Medulla oblongata (tissue), 1 donor: ENCODE results near the gene MMP28.

Experiments used
- DNase-seq: peaks from one replicate; pipeline ENCODE4 v3.0.0-alpha.2; 2015; ENCODE audit errors: extremely low spot score

The MMP28 gene

DNA sequence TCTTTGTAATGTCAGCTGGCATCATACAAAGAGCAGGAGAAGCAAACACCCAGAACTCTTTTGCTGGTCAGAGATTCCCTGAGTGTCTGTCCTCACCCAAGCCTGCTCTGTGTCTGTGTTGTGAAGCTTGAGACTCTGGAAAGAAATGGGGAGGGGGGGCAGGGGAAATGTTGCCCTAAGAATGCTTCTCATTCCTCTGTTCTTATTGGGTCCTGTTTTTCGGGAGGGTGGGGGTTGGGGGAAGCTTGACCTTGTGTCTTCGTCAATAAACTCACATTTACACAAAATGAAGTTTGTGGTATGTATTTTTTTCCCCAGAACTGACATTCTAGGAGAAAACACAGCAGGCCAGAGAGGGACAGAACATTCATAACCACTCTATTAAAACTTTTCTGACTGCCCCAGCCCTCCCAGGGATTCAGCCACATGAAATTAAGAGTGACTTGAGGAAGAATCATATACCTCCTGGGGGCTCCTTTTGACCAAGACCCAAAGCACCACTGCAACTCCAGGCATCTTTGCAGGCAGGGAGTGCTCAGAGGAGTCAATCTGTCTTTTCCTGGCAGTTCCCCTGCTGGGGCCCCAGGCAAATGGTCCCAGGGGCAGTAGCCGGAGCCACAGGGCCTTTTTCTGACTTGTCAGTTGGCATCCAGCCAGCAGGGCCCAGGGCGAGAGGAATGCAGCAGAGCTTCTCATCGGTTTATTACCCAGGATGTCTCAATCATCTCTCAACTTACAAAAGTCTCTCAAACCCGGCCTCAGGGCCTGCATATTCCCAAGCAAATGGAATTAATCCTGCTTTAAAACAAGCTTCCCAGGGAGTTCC lies 69.1 kb downstream of the MMP28 start:
- no peak for DNase-seq

DNA sequence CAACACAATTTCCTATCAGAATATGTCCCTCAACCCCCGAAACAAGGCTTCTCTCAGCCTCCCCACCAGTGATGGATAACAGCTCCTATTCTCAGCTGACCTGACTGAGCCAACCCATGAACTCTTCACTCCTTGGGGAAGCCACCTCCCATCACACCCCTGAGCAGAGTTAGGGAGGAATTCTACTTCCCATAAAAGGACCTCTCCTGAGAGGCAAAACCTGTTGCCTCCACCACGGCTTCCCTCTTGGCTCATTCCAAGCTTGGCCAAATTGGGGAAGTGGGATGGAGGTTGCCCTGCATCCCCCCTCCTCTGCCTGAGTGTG lies 69.7 kb downstream of the MMP28 start:
- no peak for DNase-seq

DNA sequence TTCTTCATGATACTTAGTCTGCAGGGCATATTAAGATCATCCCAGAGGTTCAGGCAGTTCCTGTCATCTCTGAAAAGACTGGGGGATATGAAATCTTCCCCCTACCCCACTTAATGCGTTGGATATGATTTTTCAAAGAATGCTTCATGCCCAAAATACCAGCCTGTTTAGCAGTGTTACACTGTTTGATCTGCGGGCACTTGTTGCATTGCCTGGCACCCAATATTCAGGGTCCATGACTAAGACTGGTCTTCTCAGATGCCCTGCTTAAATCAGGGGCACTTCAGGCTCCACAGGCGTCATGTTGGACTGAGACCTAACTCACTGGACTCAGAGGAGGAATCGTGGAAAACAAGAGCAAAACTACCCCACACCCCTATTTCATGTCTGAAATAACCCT lies 70.4 kb downstream of the MMP28 start:
- DNase-seq: no peak

DNA sequence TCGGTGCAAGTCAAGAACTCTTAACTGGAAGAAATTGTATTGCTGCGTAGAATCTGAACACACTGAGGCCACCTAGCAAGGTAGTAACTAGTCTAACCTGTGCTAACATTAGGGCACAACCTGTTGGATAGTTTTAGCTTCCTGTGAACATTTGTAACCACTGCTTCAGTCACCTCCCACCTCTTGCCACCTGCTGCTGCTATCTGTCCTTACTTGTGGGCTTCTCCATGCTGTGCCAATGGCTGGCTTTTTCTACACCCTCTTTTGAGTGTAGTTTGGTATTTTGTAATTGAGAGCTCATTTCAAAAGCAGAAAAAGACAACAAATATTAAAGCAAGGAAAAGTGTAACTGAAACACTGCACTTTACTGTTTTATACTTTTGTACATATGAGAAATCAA lies 71.7 kb downstream of the MMP28 start:
- no peak for DNase-seq

DNA sequence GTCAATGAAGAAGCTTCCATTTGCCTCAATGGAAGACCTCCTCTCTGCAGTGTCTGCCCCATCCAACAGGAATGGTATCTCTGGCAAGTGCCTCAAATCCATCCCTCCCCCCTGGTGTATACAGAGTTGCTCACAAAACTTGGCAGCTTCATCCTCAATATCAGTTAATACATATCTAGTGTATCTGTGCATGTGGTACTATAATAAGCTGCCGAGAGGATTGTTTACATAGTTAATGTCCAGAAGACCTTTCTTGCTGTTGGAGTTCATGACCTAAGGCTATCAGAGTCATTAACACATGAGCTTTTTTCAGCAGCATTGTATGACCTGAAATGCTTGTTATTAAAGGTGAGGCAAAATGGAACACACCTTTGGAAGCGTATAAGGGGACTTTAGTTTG lies 78.0 kb downstream of the MMP28 start:
- DNase-seq: no peak

DNA sequence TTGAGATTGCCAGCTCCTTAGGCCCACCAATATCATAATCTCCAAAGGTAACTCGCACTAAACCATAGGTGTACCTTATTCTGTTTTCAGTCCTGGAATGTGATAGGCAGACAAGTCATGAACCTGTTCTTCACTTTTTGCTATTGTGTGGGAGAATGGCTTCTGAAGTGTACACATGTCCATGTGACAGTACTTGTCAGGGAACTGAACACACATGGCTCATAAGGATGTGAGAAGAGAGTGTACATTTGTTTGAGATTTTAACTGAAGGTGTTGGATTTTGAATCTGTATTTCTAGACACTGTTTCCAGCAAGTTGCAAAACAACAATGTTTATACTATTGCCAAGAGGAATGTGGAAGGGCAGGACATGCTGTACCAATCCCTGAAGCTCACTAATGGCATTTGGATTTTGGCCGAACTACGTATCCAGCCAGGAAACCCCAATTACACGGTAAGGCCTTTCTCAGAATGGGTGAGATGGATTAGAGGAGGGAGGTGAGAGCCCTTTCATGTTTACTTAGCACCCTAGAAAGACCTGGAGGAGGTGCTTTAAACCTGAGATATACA lies 78.5 kb downstream of the MMP28 start:
- DNase-seq: no peak

DNA sequence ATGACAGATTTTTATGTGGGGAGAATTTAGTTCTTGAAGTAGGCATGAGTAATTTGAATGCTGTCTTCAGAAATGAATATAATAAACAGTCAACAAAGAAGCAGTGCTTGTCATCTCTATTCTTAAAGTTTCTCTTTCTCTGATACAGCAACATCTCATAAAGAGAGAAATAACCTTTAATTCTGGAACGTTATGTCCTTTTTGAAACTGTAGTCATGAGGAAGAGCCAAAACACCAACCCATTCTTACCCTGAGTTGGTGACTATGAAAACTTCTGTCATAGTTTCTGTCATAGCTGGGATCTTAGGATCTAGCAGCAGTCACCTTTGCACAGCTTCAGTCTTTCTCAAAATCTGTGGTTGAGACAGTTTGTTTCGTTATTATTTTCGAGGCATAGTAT lies 79.3 kb downstream of the MMP28 start:
- DNase-seq: no peak
